Nephron progenitor cell (in vitro differentiated cells): Measurements from ENCODE around the gene HNF4A.

Source experiments
- DNase-seq: peaks from one replicate; pipeline ENCODE4 v3.0.0; 2021
- H3K27ac Mint-ChIP-seq: 2 replicates; pipeline ENCODE4 v1.8.0; 2021; ENCODE audit warnings: mild to moderate bottlenecking, moderate library complexity, mixed read lengths
- H3K27me3 Mint-ChIP-seq: 2 replicates; pipeline ENCODE4 v1.8.0; 2021; ENCODE audit warnings: mild to moderate bottlenecking, low read depth, mixed read lengths; ENCODE audit not compliant: poor library complexity
- H3K36me3 Mint-ChIP-seq: 2 replicates; pipeline ENCODE4 v1.8.0; 2021; ENCODE audit warnings: low read depth, mixed read lengths
- H3K4me1 Mint-ChIP-seq: 2 replicates; pipeline ENCODE4 v1.8.0; 2021; ENCODE audit warnings: mixed read lengths
- H3K4me3 Mint-ChIP-seq: 2 replicates; pipeline ENCODE4 v1.8.0; 2021; ENCODE audit warnings: mild to moderate bottlenecking, moderate library complexity, mixed read lengths
- H3K9me3 Mint-ChIP-seq: 2 replicates; pipeline ENCODE4 v1.8.0; 2021; ENCODE audit warnings: mild to moderate bottlenecking, moderate library complexity, mixed read lengths
- TF ChIP-seq, protein P1 (sequence below): fragments of 200-600 bp; sonication (generic); IDR thresholded peaks from 2 replicates; pipeline ENCODE4 v1.5.0; 2021; ENCODE audit warnings: antibody characterized with exemption

The HNF4A gene

GRCh38 chr20:44360221-44360620 is 4.7 kb downstream of the HNF4A start:
- H3K4me1 Mint-ChIP-seq = no peaks in the 10 kb centered on the region
- no peak overlapping the region for H3K4me3 Mint-ChIP-seq
- no peaks in the 10 kb centered on the region for H3K9me3 Mint-ChIP-seq
- H3K36me3 Mint-ChIP-seq = no peaks in the 10 kb centered on the region
- DNase-seq = no peak
- no peak overlapping the region for H3K27ac Mint-ChIP-seq
- H3K27me3 Mint-ChIP-seq = peaks cover 13% of the 10 kb centered on the region
- TF ChIP-seq, protein P1, sequence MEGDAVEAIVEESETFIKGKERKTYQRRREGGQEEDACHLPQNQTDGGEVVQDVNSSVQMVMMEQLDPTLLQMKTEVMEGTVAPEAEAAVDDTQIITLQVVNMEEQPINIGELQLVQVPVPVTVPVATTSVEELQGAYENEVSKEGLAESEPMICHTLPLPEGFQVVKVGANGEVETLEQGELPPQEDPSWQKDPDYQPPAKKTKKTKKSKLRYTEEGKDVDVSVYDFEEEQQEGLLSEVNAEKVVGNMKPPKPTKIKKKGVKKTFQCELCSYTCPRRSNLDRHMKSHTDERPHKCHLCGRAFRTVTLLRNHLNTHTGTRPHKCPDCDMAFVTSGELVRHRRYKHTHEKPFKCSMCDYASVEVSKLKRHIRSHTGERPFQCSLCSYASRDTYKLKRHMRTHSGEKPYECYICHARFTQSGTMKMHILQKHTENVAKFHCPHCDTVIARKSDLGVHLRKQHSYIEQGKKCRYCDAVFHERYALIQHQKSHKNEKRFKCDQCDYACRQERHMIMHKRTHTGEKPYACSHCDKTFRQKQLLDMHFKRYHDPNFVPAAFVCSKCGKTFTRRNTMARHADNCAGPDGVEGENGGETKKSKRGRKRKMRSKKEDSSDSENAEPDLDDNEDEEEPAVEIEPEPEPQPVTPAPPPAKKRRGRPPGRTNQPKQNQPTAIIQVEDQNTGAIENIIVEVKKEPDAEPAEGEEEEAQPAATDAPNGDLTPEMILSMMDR = no peak

GRCh38 chr20:44361021-44361420 is 5.5 kb downstream of the HNF4A start:
- TF ChIP-seq, protein P1 = no peak
- H3K4me1 Mint-ChIP-seq = no peaks in the 10 kb centered on the region
- DNase-seq = no peak
- no peak overlapping the region for H3K27ac Mint-ChIP-seq
- no peaks in the 10 kb centered on the region for H3K36me3 Mint-ChIP-seq
- peaks cover 14% of the 10 kb centered on the region for H3K27me3 Mint-ChIP-seq
- no peaks in the 10 kb centered on the region for H3K9me3 Mint-ChIP-seq
- no peak overlapping the region for H3K4me3 Mint-ChIP-seq

- H3K36me3 Mint-ChIP-seq = no peaks in the 10 kb centered on the region
- TF ChIP-seq, protein P1 = no peak
- H3K27ac Mint-ChIP-seq = no peak overlapping the region
- no peak for DNase-seq
- H3K27me3 Mint-ChIP-seq = peaks cover 14% of the 10 kb centered on the region
- H3K4me1 Mint-ChIP-seq = no peaks in the 10 kb centered on the region
- H3K4me3 Mint-ChIP-seq = no peak overlapping the region
- H3K9me3 Mint-ChIP-seq = no peaks in the 10 kb centered on the region
Measured at GRCh38 chr20:44362466-44362940, 7.0 kb downstream of the HNF4A start.

DNA sequence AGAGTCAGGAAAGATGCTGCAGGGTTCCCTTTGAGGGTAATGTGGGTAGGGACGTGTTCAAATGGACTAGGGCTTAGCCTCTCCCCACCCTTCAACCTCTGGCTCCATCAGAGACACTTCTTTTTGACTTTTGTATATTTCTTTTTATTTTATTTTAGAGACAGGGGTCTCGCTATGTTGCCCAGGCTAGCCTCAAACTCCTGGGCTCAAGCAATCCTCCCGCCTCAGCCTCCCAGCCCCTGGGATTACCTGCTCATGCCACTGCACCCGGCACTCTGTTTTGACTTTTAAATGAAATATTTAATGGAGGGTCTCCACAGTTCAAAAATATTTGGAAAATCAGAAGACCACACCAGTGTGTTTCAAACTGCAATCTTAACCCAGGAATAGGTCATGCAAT is 8.6 kb downstream of the HNF4A start:
- no peak for DNase-seq
- no peak overlapping the region for H3K27ac Mint-ChIP-seq
- no peaks in the 10 kb centered on the region for H3K36me3 Mint-ChIP-seq
- H3K4me1 Mint-ChIP-seq = no peaks in the 10 kb centered on the region
- peaks cover 14% of the 10 kb centered on the region for H3K27me3 Mint-ChIP-seq
- no peak overlapping the region for H3K4me3 Mint-ChIP-seq
- no peaks in the 10 kb centered on the region for H3K9me3 Mint-ChIP-seq
- TF ChIP-seq, protein P1 = no peak

- TF ChIP-seq, protein P1 = no peak
- H3K27me3 Mint-ChIP-seq = peaks cover 14% of the 10 kb centered on the region
- no peak for DNase-seq
- H3K36me3 Mint-ChIP-seq = no peaks in the 10 kb centered on the region
- no peak overlapping the region for H3K4me3 Mint-ChIP-seq
- no peaks in the 10 kb centered on the region for H3K4me1 Mint-ChIP-seq
- H3K27ac Mint-ChIP-seq = no peak overlapping the region
- H3K9me3 Mint-ChIP-seq = no peaks in the 10 kb centered on the region
Measured at GRCh38 chr20:44364780-44365179, 9.3 kb downstream of the HNF4A start.

DNA sequence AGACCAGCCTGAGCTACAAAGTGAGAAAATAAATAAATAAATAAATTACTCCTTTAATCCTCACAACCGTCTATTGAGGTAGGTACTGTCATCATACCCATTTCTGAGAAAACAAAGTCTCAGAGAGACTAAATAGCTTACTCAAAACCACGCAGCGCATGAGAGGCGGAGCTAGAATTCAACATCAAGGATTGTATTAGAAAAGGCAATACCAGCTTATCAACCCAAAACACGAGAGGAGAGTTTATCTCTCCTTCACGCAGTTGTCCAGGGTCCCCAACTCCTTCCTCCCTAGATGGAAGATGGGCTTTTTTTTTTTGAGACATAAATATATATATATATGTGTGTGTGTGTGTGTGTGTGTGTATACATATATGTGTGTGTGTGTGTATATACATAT is 12.2 kb downstream of the HNF4A start:
- no peak for DNase-seq
- peaks cover 7% of the 10 kb centered on the region for H3K27me3 Mint-ChIP-seq
- H3K36me3 Mint-ChIP-seq = no peaks in the 10 kb centered on the region
- TF ChIP-seq, protein P1 = no peak
- no peak overlapping the region for H3K4me3 Mint-ChIP-seq
- no peaks in the 10 kb centered on the region for H3K9me3 Mint-ChIP-seq
- H3K4me1 Mint-ChIP-seq = peaks cover 10% of the 10 kb centered on the region
- H3K27ac Mint-ChIP-seq = no peak overlapping the region
